WTC11 (cell line): ENCODE measurements around the gene RPEL1. TPM values are rescaled to one million over a fixed set of nuclear protein-coding genes. Genes with fewer than 3 reads are reported as not detected.

Experiments used
- ATAC-seq: fragments of 200-7000 bp; cut with Tn5 transposase; 2 replicates; pipeline ENCODE4 v1.10.0; 2021; ENCODE audit warnings: mild to moderate bottlenecking, moderate library complexity
- CTCF ChIA-PET: fragments of 300-600 bp; sonication (Branson Sonifier 250); formaldehyde crosslinking; loops from one replicate; lab custom pipeline; 2021; ENCODE audit warnings: antibody characterized with exemption; lab: Charles Lee
- POLR2A ChIA-PET: fragments of 350-600 bp; sonication (Branson Sonifier 250); formaldehyde crosslinking; loops from one replicate; lab custom pipeline; 2021; ENCODE audit warnings: antibody characterized with exemption; lab: Charles Lee
- DNase-seq: peaks from one replicate; pipeline ENCODE4 v3.0.0; 2021; ENCODE audit warnings: low spot score
- H3K27ac Mint-ChIP-seq: 2 replicates; pipeline ENCODE4 v1.8.0; 2021; ENCODE audit warnings: mixed read lengths
- H3K27me3 Mint-ChIP-seq: 2 replicates; pipeline ENCODE4 v1.8.0; 2021; ENCODE audit warnings: low read depth, mild to moderate bottlenecking, moderate library complexity, mixed read lengths
- H3K36me3 Mint-ChIP-seq: 2 replicates; pipeline ENCODE4 v1.8.0; 2021; ENCODE audit warnings: mixed read lengths
- H3K4me1 Mint-ChIP-seq: 2 replicates; pipeline ENCODE4 v1.8.0; 2022; ENCODE audit warnings: mixed read lengths
- H3K4me3 Mint-ChIP-seq: 2 replicates; pipeline ENCODE4 v1.8.0; 2021; ENCODE audit warnings: mild to moderate bottlenecking, moderate library complexity, mixed read lengths
- H3K9me3 Mint-ChIP-seq: 2 replicates; pipeline ENCODE4 v1.8.0; 2021; ENCODE audit warnings: mixed read lengths
- CREB1 ChIP-seq: sonication (generic); formaldehyde crosslinking; IDR thresholded peaks from 2 replicates; pipeline ENCODE4 v1.8.0; 2023; ENCODE audit warnings: mild to moderate bottlenecking, missing genetic modification reagents
- CREM ChIP-seq: sonication (generic); formaldehyde crosslinking; IDR thresholded peaks from 2 replicates; pipeline ENCODE4 v1.8.1; 2022; ENCODE audit warnings: mild to moderate bottlenecking, missing genetic modification reagents, moderate library complexity
- E2F1 ChIP-seq: sonication (generic); formaldehyde crosslinking; IDR thresholded peaks from 2 replicates; pipeline ENCODE4 v1.8.0; 2022; ENCODE audit warnings: mild to moderate bottlenecking, missing genetic modification reagents
- ELF4 ChIP-seq: sonication (generic); formaldehyde crosslinking; IDR thresholded peaks from 2 replicates; pipeline ENCODE4 v1.8.1; 2022; ENCODE audit warnings: low read depth, mild to moderate bottlenecking, moderate library complexity, missing genetic modification reagents
- EMX1 ChIP-seq: fragments of 250-450 bp; sonication (Bioruptor Pico); IDR thresholded peaks from 2 replicates; pipeline ENCODE4 v1.8.0; 2021; ENCODE audit warnings: mild to moderate bottlenecking
- FOXP1 ChIP-seq: sonication (generic); formaldehyde crosslinking; IDR thresholded peaks from 2 replicates; pipeline ENCODE4 v1.8.0; 2022; ENCODE audit warnings: missing genetic modification reagents, mild to moderate bottlenecking, moderate library complexity, borderline replicate concordance
- FOXP4 ChIP-seq: sonication (generic); formaldehyde crosslinking; IDR thresholded peaks from 2 replicates; pipeline ENCODE4 v1.8.0; 2022; ENCODE audit warnings: mild to moderate bottlenecking, missing genetic modification reagents
- GABPB1 ChIP-seq: sonication (generic); formaldehyde crosslinking; IDR thresholded peaks from 2 replicates; pipeline ENCODE4 v1.8.1; 2023; ENCODE audit warnings: mild to moderate bottlenecking, missing genetic modification reagents
- IRF2 ChIP-seq: sonication (generic); formaldehyde crosslinking; IDR thresholded peaks from 2 replicates; pipeline ENCODE4 v1.8.0; 2022; ENCODE audit warnings: low read depth, missing genetic modification reagents, borderline replicate concordance
- NFE2L1 ChIP-seq: sonication (generic); formaldehyde crosslinking; IDR thresholded peaks from 2 replicates; pipeline ENCODE4 v1.8.1; 2023; ENCODE audit warnings: missing genetic modification reagents
- NR1H2 ChIP-seq: sonication (generic); formaldehyde crosslinking; IDR thresholded peaks from 2 replicates; pipeline ENCODE4 v1.9.0; 2021; ENCODE audit warnings: mild to moderate bottlenecking, moderate library complexity, missing genetic modification reagents
- OVOL2 ChIP-seq: fragments of 250-450 bp; sonication (Bioruptor Pico); IDR thresholded peaks from 2 replicates; pipeline ENCODE4 v1.9.0; 2021; ENCODE audit warnings: mild to moderate bottlenecking, borderline replicate concordance
- RELA ChIP-seq: sonication (generic); formaldehyde crosslinking; IDR thresholded peaks from 2 replicates; pipeline ENCODE4 v1.8.1; 2022; ENCODE audit warnings: missing genetic modification reagents, mild to moderate bottlenecking, borderline replicate concordance
- RORB ChIP-seq: fragments of 250-450 bp; sonication (Bioruptor Pico); IDR thresholded peaks from 2 replicates; pipeline ENCODE4 v1.9.0; 2021; ENCODE audit warnings: mild to moderate bottlenecking
- SOX15 ChIP-seq: fragments of 250-450 bp; sonication (Bioruptor Pico); IDR thresholded peaks from 2 replicates; pipeline ENCODE4 v1.9.0; 2021; ENCODE audit warnings: mild to moderate bottlenecking
- TCF7 ChIP-seq: sonication (generic); formaldehyde crosslinking; IDR thresholded peaks from 2 replicates; pipeline ENCODE4 v1.8.0; 2022; ENCODE audit warnings: mild to moderate bottlenecking, low read depth, missing genetic modification reagents, moderate library complexity
- ZBTB21 ChIP-seq: sonication (generic); formaldehyde crosslinking; IDR thresholded peaks from 2 replicates; pipeline ENCODE4 v1.8.1; 2023; ENCODE audit warnings: mild to moderate bottlenecking, missing genetic modification reagents, borderline replicate concordance
- ZNF121 ChIP-seq: sonication (generic); formaldehyde crosslinking; IDR thresholded peaks from 2 replicates; pipeline ENCODE4 v1.8.0; 2023; ENCODE audit warnings: missing genetic modification reagents
- ZNF232 ChIP-seq: sonication (generic); formaldehyde crosslinking; IDR thresholded peaks from 2 replicates; pipeline ENCODE4 v1.8.0; 2022; ENCODE audit warnings: mild to moderate bottlenecking, missing genetic modification reagents
- ZNF317 ChIP-seq: sonication (generic); formaldehyde crosslinking; IDR thresholded peaks from 2 replicates; pipeline ENCODE4 v1.8.1; 2023; ENCODE audit warnings: low read depth, mild to moderate bottlenecking, moderate library complexity, missing genetic modification reagents, borderline replicate concordance
- ZNF425 ChIP-seq: fragments of 250-450 bp; sonication (Bioruptor Pico); conservative IDR thresholded peaks from 2 replicates; pipeline ENCODE4 v1.9.0; 2021; ENCODE audit warnings: mild to moderate bottlenecking
- ZNF671 ChIP-seq: fragments of 250-450 bp; sonication (Bioruptor Pico); IDR thresholded peaks from 2 replicates; pipeline ENCODE4 v1.8.0; 2021; ENCODE audit warnings: mild to moderate bottlenecking
- total RNA-seq: library from RNA; stranded (reverse); gene quantifications from 3 replicates; pipeline ENCODE4 v1.2.3, GENCODE V29; 2021
- TF ChIP-seq, protein P1 (sequence below): fragments of 250-450 bp; sonication (Bioruptor Pico); IDR thresholded peaks from 2 replicates; pipeline ENCODE4 v1.9.0; 2021; ENCODE audit warnings: mild to moderate bottlenecking
- TF ChIP-seq, protein P2 (sequence below): sonication (generic); formaldehyde crosslinking; IDR thresholded peaks from 2 replicates; pipeline ENCODE4 v1.8.1; 2022; ENCODE audit warnings: low read depth, missing genetic modification reagents, borderline replicate concordance
- TF ChIP-seq, protein P3 (sequence below): sonication (generic); formaldehyde crosslinking; conservative IDR thresholded peaks from 2 replicates; pipeline ENCODE4 v1.8.1; 2022; ENCODE audit warnings: mild to moderate bottlenecking, missing genetic modification reagents

RPEL1 gene
- total RNA-seq, 1 experiment from 2014 or later = 0.09 TPM

- H3K36me3 Mint-ChIP-seq = no peaks in the 10 kb centered on the region
- H3K4me1 Mint-ChIP-seq = peaks cover 47% of the 10 kb centered on the region
- CTCF ChIA-PET = no interaction called here
- no peak overlapping the region for H3K4me3 Mint-ChIP-seq
- H3K9me3 Mint-ChIP-seq = peaks cover 4% of the 10 kb centered on the region
- H3K27ac Mint-ChIP-seq = no peak overlapping the region
- H3K27me3 Mint-ChIP-seq = peaks cover 12% of the 10 kb centered on the region
- POLR2A ChIA-PET = no interaction called here
- no peak for DNase-seq
- TF ChIP-seq ZBTB21 (CRISPR knock-in tag) (no peak), TCF7 (CRISPR knock-in tag) (no peak), SOX15 (CRISPR knock-in tag) (no peak), E2F1 (no peak), OVOL2 (no peak), ZNF671 (no peak), ZNF425 (CRISPR knock-in tag) (no peak), EMX1 (CRISPR knock-in tag) (no peak), RORB (CRISPR knock-in tag) (no peak), ZNF232 (no peak), NR1H2 (CRISPR knock-in tag) (no peak), RELA (CRISPR knock-in tag) (no peak), IRF2 (CRISPR knock-in tag) (no peak), NFE2L1 (no peak), ELF4 (no peak), FOXP1 (no peak), CREM (no peak), ZNF317 (CRISPR knock-in tag) (no peak)
- TF ChIP-seq, protein P1, sequence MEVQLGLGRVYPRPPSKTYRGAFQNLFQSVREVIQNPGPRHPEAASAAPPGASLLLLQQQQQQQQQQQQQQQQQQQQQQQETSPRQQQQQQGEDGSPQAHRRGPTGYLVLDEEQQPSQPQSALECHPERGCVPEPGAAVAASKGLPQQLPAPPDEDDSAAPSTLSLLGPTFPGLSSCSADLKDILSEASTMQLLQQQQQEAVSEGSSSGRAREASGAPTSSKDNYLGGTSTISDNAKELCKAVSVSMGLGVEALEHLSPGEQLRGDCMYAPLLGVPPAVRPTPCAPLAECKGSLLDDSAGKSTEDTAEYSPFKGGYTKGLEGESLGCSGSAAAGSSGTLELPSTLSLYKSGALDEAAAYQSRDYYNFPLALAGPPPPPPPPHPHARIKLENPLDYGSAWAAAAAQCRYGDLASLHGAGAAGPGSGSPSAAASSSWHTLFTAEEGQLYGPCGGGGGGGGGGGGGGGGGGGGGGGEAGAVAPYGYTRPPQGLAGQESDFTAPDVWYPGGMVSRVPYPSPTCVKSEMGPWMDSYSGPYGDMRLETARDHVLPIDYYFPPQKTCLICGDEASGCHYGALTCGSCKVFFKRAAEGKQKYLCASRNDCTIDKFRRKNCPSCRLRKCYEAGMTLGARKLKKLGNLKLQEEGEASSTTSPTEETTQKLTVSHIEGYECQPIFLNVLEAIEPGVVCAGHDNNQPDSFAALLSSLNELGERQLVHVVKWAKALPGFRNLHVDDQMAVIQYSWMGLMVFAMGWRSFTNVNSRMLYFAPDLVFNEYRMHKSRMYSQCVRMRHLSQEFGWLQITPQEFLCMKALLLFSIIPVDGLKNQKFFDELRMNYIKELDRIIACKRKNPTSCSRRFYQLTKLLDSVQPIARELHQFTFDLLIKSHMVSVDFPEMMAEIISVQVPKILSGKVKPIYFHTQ (CRISPR knock-in tag) = no peak
- TF ChIP-seq, all 79 proteins: peak for 0
- no peak for ATAC-seq
These were observed 47.0 kb upstream of the RPEL1 start for GRCh38 chr10:103198648-103199047.

DNA sequence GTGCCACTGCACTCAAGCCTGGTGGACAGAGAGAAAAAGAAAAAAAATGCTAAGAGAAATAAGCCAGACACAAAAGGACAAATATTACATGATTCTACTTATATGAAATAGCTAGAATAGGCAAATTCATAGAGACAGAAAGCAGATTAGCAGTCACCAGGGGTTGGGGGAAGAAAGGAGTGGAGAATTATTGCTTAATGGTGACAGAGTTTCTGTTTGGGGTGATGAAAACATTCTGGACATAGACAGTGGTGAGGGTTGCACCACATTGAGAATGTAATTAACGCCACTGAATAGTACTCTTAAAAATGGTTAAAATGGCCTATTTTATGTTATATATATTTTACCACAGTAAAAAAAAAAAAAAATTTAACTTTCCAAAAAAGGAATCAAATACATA is 46.2 kb upstream of the RPEL1 start:
- Mint-ChIP-seq H3K4me1 (peaks cover 46% of the 10 kb centered on the region), H3K27ac (no peak overlapping the region), H3K36me3 (no peaks in the 10 kb centered on the region), H3K4me3 (no peak overlapping the region), H3K9me3 (peaks cover 4% of the 10 kb centered on the region), H3K27me3 (peaks cover 4% of the 10 kb centered on the region)
- CTCF ChIA-PET = no interaction called here
- POLR2A ChIA-PET = no interaction called here
- ATAC-seq = no peak
- DNase-seq = no peak
- no peak for TF ChIP-seq FOXP4 (CRISPR knock-in tag)
- TF ChIP-seq, protein P2, sequence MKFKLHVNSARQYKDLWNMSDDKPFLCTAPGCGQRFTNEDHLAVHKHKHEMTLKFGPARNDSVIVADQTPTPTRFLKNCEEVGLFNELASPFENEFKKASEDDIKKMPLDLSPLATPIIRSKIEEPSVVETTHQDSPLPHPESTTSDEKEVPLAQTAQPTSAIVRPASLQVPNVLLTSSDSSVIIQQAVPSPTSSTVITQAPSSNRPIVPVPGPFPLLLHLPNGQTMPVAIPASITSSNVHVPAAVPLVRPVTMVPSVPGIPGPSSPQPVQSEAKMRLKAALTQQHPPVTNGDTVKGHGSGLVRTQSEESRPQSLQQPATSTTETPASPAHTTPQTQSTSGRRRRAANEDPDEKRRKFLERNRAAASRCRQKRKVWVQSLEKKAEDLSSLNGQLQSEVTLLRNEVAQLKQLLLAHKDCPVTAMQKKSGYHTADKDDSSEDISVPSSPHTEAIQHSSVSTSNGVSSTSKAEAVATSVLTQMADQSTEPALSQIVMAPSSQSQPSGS = no peak
- TF ChIP-seq, protein P3, sequence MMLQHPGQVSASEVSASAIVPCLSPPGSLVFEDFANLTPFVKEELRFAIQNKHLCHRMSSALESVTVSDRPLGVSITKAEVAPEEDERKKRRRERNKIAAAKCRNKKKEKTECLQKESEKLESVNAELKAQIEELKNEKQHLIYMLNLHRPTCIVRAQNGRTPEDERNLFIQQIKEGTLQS = no peak
- TF ChIP-seq, protein P1 (CRISPR knock-in tag) = no peak
- no peak for TF ChIP-seq CREM
- TF ChIP-seq ZNF121 (CRISPR knock-in tag) = no peak
- TF ChIP-seq GABPB1 (CRISPR knock-in tag) = no peak
- TF ChIP-seq SOX15 (CRISPR knock-in tag) = no peak
- no peak for TF ChIP-seq ZNF671
- TF ChIP-seq ZBTB21 (CRISPR knock-in tag) = no peak
- TF ChIP-seq NR1H2 (CRISPR knock-in tag) = no peak
- no peak for TF ChIP-seq CREB1 (CRISPR knock-in tag)
